HG02571 (cell line): ENCODE measurements around the gene EDDM13.
"Not testable (repeated sequence)": the region's sequence is repeated elsewhere in the genome, so short reads cannot be mapped to it uniquely, and the experiment has no call there.

Experiments
- ATAC-seq: cut with Tn5 transposase; IDR thresholded peaks from one replicate; pipeline ENCODE4 v1.9.1; 2021; ENCODE audit warnings: mild to moderate bottlenecking, moderate library complexity; ENCODE audit not compliant: unreplicated experiment

The EDDM13 gene

DNA sequence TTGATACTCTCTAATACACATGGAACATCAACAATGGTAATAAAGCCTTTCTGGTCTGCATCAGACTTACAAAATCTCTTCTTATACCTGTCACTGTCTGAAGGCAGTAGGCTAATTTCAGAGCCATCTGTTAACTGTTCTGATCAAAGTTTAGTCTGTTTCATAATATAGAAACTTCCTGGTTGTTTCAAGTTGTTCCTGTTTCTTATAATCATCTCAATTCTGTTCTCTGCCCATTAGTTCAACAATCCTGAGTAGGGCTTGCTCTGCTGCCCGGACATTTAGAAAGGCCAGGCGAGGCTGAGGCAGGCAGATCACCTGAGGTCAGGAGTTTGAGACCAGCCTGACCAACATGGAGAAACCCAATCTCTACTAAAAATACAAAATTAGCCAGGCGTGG, 47.4 kb downstream of the EDDM13 start:
- ATAC-seq = no peak

DNA sequence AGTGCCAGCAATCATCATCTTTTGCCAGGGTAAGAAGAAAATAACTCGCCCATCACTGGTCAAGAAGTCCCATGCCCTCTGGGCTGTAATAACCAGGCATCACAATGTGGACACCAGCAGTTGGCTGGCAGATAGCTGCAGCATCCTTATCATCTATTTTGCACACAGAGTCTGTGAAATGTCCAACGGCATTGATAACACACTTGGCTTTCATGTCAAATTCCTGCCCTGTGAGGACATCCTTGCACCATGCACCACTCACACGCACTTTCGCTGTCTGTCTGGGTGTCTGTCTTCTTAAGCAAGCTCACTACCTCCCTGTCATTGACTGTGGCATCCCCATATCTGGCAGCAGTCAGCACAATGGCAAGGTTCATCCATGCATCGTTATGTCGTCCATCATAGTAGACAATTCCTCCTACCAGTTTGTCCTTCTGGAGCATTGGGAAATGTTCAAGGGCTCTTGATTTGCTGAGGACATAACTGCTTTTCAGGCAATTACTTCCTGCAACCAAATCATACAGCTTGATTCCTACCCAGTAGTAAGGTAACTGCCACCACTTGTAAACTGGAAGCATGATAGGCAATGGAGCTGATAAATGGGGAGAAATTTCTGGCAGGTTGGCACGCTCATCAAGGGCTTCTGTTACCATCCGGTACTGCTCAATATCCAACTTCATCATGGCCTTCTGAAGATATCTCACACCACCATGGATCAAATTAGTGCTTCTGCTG, 48.9 kb downstream of the EDDM13 start:
- ATAC-seq = no peak

DNA sequence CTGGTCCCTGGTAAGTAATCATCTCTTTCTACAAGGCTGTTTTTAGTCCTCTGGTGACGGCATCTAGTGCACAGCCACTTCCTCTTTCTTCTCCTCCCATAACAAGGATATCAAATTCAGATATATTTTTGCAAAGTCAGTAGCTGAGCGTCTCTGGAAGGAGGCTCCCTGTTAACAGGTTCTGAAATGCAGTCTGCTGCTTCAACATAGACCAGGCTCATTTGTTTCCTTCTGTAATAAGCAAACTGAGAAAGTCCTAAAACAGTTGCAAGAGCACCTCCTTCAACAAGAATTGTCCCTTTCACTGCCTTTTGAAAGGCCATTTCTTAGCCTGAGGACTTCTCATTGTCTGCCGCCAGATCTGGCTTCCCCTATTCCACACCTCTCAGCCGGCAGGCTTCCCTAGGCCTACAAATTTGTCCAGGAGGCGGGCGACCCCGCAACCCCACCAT, 49.5 kb downstream of the EDDM13 start:
- ATAC-seq = no peak

DNA sequence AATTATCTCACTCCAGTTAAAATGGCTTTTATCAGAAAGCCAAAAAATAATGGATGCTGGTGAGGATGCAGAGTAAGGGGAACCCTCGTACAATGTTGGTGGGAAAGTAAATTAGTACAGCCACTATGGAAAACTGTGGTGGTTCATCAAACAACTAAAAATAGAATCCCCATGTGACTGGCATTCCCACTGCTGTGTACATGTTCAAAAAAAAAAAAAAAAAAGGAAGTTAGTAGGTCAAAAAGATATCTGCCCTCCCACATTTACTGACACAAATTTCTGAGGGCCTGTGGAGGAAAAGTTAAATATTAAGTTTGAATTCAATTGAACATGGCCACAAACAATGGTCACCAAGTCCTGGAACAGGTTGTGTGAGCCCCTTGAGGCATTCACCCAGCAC, 51.9 kb downstream of the EDDM13 start:
- no peak for ATAC-seq

DNA sequence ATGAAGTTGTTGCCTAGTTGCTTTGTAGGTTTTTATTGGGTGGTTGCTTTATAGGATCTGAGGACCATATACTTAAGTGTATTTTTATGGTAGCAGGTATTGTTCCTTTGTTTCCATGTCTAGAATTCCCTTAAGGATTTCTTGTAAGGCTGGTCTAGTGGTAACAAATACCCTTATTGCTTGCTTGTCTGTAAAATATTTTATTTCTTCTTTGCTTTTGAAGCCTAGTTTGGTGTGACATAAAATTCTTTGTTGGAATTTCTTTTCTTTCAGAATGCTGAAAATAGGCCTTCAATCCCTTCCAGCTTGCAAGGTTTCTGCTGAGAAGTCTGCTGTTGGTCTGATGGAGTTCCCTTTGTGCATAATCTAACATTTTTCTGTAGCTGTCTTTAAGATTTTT, 60.1 kb downstream of the EDDM13 start:
- ATAC-seq = no peak

DNA sequence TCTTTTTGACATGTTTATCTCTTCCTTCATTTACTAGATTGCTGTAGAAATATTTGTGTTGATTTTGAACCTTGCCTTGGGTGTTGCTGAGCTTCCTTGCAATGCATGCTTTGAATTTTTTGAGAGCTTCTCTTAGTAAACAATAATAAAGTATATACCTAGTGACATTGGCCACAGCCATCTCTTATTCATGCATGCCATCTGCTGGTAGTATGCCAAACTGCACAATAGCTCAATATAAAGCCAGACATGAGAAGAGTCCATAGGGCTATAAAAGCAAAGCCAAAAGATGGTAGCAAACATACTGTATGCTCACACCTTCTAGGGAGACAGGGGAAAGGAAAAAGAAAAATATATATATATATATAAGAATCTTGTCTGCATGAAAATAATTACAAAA, 61.0 kb downstream of the EDDM13 start:
- no peak for ATAC-seq

DNA sequence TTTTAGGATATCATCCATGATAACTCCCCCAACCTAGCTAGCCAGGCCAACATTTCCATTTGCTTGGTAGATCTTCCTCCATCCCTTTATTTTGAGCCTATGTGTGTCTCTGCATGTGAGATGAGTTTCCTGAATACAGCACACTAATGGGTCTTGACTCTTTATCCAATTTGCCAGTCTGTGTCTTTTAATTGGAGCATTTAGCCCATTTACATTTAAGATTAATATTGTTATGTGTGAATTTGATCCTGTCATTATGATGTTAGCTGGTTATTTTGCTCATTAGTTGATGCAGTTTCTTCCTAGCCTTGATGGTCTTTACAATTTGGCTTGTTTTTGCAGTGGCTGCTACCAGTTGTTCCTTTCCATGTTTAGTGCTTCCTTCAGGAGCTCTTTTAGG, 62.8 kb downstream of the EDDM13 start:
- ATAC-seq = not testable (repeated sequence)

DNA sequence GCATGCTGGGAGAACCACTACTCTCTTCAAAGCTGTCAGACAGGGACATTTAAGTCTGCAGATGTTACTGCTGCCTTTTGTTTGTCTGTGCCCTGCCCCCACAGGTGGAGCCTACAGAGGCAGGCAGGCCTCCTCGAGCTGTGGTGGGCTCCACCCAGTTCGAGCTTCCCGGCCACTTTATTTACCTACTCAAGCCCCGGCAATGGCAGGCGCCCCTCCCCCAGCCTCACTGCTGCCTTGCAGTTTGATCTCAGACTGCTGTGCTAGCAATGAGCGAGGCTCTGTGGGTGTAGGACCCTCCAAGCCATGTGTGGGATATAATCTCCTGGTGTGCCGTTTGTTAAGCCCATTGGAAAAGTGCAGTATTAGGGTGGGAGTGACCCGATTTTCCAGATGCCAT, 64.5 kb downstream of the EDDM13 start:
- not testable (repeated sequence) for ATAC-seq

DNA sequence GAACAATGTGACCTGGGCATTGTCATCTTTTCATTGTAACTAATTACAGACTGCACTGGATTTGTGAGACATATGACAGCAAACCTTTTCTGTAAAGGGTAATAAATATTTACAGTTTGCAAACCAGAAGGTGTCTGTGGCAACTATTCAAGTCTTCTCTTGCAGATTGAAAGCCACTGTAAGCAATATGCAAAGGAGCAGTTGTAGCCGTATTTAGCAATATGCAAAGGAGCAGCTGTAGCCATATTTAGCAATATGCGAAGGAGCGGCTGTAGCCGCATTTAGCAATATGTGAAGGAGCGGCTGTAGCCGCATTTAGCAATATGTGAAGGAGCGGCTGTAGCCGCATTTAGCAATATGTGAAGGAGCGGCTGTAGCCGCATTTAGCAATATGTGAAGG, 66.5 kb downstream of the EDDM13 start:
- ATAC-seq = not testable (repeated sequence)

DNA sequence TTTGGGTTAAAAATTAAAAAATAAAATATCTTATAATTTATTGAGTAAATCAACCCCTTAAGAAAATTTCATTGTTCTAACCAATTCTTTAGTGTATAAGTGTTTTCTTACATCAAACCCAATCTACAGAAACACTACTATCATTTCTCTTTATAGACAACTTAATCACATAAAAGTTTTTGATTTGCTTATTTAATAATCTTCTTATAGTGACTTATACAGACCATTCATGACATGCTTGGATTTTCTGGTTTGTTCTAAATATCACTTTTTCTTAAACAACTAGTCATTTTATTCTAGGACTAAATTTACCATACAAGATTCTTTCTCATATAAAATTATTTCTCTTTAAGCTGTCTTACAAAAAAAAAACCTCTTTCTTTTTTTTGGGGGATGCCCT, 69.4 kb downstream of the EDDM13 start:
- no peak for ATAC-seq

DNA sequence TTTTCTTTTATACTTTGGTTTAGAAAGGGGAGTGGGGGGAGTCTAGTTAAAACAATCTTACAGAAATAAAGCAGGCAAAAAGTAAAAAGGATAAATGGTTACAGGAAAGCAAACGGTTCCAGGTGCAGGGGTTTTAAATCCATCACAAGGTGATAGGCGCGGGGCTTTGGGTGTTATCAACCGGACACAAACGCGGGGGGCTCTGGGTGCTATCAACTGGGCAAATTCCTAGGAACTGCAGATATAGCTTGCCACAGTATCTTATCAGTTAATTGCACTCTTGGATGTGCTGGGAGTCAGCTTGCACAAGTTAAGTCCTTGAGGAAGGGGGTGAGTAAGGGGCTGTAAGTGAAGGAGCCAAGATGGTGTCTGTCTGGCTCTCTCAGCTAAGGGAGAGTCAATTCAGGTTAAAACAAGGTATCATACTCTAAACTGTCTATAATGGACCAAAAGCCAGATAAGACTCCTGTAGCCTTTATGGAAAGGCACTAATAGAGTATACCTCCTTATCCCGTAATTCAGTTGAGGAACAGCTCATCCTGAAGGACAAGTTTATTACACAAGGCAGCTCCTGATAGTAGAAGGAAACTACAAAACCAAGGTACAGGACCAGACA, 74.7 kb downstream of the EDDM13 start:
- ATAC-seq = no peak

DNA sequence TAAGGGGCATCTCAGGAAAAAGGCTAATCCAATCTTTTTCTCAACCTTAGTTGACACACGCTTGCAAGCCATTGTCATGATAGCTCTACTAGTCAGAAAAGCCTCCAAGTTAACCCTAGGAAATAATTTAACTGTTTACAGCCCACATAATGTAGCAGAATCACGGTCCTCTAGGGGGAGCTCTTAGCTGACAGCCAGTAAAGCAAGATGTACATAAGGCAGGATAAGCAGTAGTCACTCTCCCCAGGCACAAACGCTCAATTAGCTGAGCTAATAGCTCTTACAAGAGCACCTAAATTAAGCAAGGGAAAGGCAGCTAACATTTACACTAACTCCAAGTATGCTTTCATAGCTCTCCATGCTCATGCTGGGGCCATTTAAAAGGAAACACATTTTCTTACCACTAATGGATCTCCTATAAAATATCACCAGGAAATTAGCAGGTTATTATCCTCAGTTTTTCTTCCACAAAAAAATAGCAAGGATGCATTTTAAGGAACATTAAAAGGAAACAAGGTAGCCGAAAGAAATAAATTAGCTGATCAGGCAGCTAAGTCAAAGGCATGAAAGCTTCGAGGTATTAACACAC, 75.8 kb downstream of the EDDM13 start:
- ATAC-seq = no peak

DNA sequence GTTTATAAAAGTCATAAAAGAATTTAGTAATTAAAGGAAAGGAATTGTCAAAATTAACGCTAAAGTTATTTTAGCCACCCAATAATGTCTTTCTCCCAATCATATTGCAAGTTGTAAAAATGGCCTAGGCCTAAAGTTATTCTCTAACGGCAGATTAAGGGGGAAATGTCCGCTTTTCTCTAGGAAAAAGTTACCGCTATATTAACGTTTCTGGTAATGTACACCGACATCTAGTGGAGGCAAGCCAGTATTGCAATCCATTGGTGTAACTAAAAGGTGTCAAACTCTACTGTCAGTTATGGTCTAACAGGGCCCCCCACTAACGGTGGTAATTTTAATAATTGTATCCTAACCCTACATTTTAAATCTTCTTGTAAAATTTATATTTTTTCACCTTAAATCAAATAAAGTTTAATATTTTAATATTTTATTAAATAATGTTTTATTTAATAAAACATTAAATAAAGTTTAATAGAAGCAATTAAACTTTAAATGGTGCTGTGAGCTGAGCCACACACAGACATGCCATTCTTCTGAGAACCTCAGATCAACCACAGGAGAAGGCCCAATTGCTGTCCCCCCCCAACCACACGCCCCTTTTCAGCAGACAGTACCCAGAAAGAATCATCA, 78.0 kb downstream of the EDDM13 start:
- ATAC-seq = no peak

DNA sequence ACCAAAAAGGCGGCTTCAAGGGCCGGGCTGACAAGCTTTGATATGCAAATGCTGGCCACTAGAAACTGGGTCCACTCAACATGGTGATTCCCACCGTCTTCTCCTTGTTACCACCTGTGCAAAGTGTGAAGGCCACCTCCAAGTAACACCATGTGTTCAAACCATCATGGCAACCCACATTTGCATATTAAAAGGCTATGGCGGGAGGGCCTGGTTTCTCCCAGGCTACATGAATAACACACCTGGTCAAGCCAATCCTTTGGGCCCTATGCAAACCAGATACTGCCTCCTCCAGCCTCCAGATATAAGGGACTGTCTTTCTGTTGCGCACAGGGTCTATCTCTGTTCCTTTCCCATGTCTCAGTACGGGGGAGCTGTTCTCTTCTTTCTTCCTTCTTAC, 78.7 kb downstream of the EDDM13 start:
- no peak for ATAC-seq

DNA sequence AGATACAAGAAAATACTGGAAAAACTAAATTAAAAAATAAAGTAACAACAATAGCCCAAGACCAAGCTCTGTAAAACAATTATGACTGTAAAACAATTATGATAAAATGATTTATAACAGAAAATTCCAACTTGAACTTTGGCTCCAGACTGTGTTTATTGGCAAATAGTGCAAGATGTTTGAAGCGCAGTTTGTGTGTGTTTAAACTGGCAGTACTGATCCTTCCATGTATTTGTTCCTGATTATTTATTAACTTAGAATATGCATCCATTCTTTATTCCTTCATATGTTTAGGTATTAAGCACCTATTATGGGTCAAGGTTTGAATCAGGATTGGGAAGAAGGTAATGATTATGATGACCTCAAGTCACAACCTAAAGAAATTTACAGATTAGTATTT, 83.0 kb downstream of the EDDM13 start:
- ATAC-seq = no peak

DNA sequence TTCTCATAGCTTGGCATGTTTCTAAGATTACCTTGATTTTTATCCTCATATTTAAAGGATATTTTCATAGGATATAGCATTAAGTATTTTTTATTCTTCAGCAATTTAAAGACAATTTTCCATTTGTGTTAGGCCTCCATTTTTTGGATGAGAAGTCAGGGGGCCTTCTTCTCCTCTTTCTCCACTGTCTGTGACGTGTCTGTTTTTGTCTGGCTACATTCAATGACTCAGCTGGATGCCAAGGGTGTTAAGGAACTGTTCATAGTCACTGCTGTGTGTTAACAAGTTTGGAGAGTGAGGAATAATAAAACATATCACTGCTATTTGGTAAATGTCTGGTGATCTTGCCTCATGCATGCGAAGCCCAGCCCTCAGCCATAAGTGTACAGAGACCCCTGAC, 84.4 kb downstream of the EDDM13 start:
- ATAC-seq = no peak
